IPS-18c (cell line): ENCODE data around the gene ARID3B.

ENCODE experiments used
- H3K4me3 ChIP-seq: 2 replicates; pipeline ENCODE4 v1.7.0; 2013; ENCODE audit warnings: low read depth, mild to moderate bottlenecking, low read length, moderate library complexity; ENCODE audit not compliant: insufficient read depth
- H3K9me3 ChIP-seq: one replicate; pipeline ENCODE4 v1.6.1; 2013; ENCODE audit warnings: mild to moderate bottlenecking, low read length, moderate library complexity; ENCODE audit not compliant: control insufficient read depth, insufficient read depth

The ARID3B gene

GRCh38 chr15:74610302-74610951 is 69.4 kb downstream of the ARID3B start:
- H3K9me3 ChIP-seq: no peaks in the 10 kb centered on the region
- no peak overlapping the region for H3K4me3 ChIP-seq

GRCh38 chr15:74611341-74611740 is 70.3 kb downstream of the ARID3B start:
- H3K9me3 ChIP-seq: no peaks in the 10 kb centered on the region
- H3K4me3 ChIP-seq: no peak overlapping the region

- H3K4me3 ChIP-seq: no peak overlapping the region
- H3K9me3 ChIP-seq: no peaks in the 10 kb centered on the region
Measured at GRCh38 chr15:74611834-74612233, 70.8 kb downstream of the ARID3B start.

GRCh38 chr15:74612677-74613076 is 71.7 kb downstream of the ARID3B start:
- H3K4me3 ChIP-seq: no peak overlapping the region

GRCh38 chr15:74613089-74613952 is 72.3 kb downstream of the ARID3B start:
- Histone ChIP-seq H3K9me3 (no peaks in the 10 kb centered on the region), H3K4me3 (no peak overlapping the region)

More at GRCh38 chr15:74612677-74613076, 71.7 kb downstream of the ARID3B start:
- H3K9me3 ChIP-seq: no peaks in the 10 kb centered on the region

- H3K4me3 ChIP-seq: peak overlapping the region; percentile 91
- no peaks in the 10 kb centered on the region for H3K9me3 ChIP-seq
Measured at GRCh38 chr15:74613953-74614743, 73.1 kb downstream of the ARID3B start.

GRCh38 chr15:74614744-74615507 is 73.9 kb downstream of the ARID3B start:
- peak overlapping the region; percentile 91 for H3K4me3 ChIP-seq
- no peaks in the 10 kb centered on the region for H3K9me3 ChIP-seq

GRCh38 chr15:74615508-74616365 is 74.7 kb downstream of the ARID3B start, which contains the start of gene CLK3:
Gene CLK3, plus strand, starts transcription at chr15:74615836. Its CDS starts 3,361 bp downstream, at chr15:74619197.
- peak within 1 kb of the TSS; percentile 91 for H3K4me3 ChIP-seq
- H3K9me3 ChIP-seq: no peaks in the 10 kb centered on the region

GRCh38 chr15:74616366-74616939 is 75.4 kb downstream of the ARID3B start:
- peak overlapping the region; percentile 91 for H3K4me3 ChIP-seq
- no peaks in the 10 kb centered on the region for H3K9me3 ChIP-seq

GRCh38 chr15:74616996-74617395 is 76.0 kb downstream of the ARID3B start:
- no peaks in the 10 kb centered on the region for H3K9me3 ChIP-seq
- H3K4me3 ChIP-seq: peak overlapping the region; percentile 91; the same call in 1 of the 2 replicates

- H3K4me3 ChIP-seq: no peak overlapping the region
- H3K9me3 ChIP-seq: no peaks in the 10 kb centered on the region
Measured at GRCh38 chr15:74618841-74619596, 78.0 kb downstream of the ARID3B start.

- H3K4me3 ChIP-seq: no peak overlapping the region
Measured at GRCh38 chr15:74619916-74620635, 79.1 kb downstream of the ARID3B start.

GRCh38 chr15:74620636-74621545 is 79.9 kb downstream of the ARID3B start:
- Histone ChIP-seq H3K4me3 (no peak overlapping the region), H3K9me3 (no peaks in the 10 kb centered on the region)

More at GRCh38 chr15:74619916-74620635, 79.1 kb downstream of the ARID3B start:
- no peaks in the 10 kb centered on the region for H3K9me3 ChIP-seq

- Histone ChIP-seq H3K9me3 (no peaks in the 10 kb centered on the region), H3K4me3 (no peak overlapping the region)
Measured at GRCh38 chr15:74621546-74621920, 80.5 kb downstream of the ARID3B start.
